ENCODE results near the gene EPHA2. TPM values are rescaled to one million over a fixed set of nuclear protein-coding genes. Genes with fewer than 3 reads are reported as not detected.

Gene EPHA2
- total and polyA plus RNA-seq, 4 donors = 2.9 to 11.1 (median 6.8) TPM

- Histone ChIP-seq H3K4me1 (ENCODE audit: control insufficient read depth in 4 of 4, insufficient read depth in 4 of 4, low read length in 3 of 4) (peaks cover 0 to 4% (median 0%) of the 10 kb centered on the region in 4 donors), H3K9me3 (ENCODE audit: control insufficient read depth in 4 of 4, low read length in 3 of 4) (no peaks in the 10 kb centered on the region), H3K27ac (ENCODE audit: low read depth in 1 of 2, low read length in 2 of 2) (no peak overlapping the region), H3K36me3 (ENCODE audit: control insufficient read depth in 4 of 4, insufficient read depth in 3 of 4, low read depth in 1 of 4, low read length in 3 of 4) (no peaks in the 10 kb centered on the region), H3K4me3 (ENCODE audit: low read depth in 1 of 3, low read length in 3 of 3) (no peak overlapping the region), H3K27me3 (ENCODE audit: control insufficient read depth in 4 of 4, insufficient read depth in 4 of 4, low read length in 3 of 4) (no peaks in the 10 kb centered on the region), H3K9ac (ENCODE audit: low read depth in 1 of 2, low read length in 2 of 2) (no peak overlapping the region)
- 63% methylated on average over 9 of the region's 9 CpGs for WGBS
- no peak for TF ChIP-seq GABPA (IDR thresholded peaks at IDR 0.05 in 1 of 2, conservative IDR thresholded peaks at IDR 0.05 in 1 of 2)
- TF ChIP-seq FOXA2 (IDR thresholded peaks at IDR 0.05) = no peak
- TF ChIP-seq CTCF (IDR thresholded peaks at IDR 0.05; ENCODE audit: low read depth, low read length, missing input control) = no peak
- TF ChIP-seq MAX (IDR thresholded peaks at IDR 0.05) = no peak
- no peak for TF ChIP-seq NR2F2 (IDR thresholded peaks at IDR 0.05)
- TF ChIP-seq REST (IDR thresholded peaks at IDR 0.05) = no peak
- no peak for TF ChIP-seq EGR1 (IDR thresholded peaks at IDR 0.05; ENCODE audit: low read depth in 2 of 2)
- no peak for TF ChIP-seq TAF1 (conservative IDR thresholded peaks at IDR 0.05)
- no peak for TF ChIP-seq JUND (IDR thresholded peaks at IDR 0.05)
- TF ChIP-seq HNF4A (conservative IDR thresholded peaks at IDR 0.05) = no peak
- TF ChIP-seq YY1 (IDR thresholded peaks at IDR 0.05) = no peak
- no peak for DNase-seq (ENCODE audit: low spot score)
These were observed 54.2 kb downstream of the EPHA2 start for GRCh38 chr1:16101623-16102022.

GRCh38 chr1:16099412-16099811, 56.5 kb downstream of the EPHA2 start:
- Histone ChIP-seq H3K4me3 (ENCODE audit: low read depth in 1 of 3, low read length in 3 of 3) (no peak overlapping the region), H3K27me3 (ENCODE audit: control insufficient read depth in 4 of 4, insufficient read depth in 4 of 4, low read length in 3 of 4) (no peaks in the 10 kb centered on the region), H3K4me1 (ENCODE audit: control insufficient read depth in 4 of 4, insufficient read depth in 4 of 4, low read length in 3 of 4) (peaks cover 0 to 7% (median 3%) of the 10 kb centered on the region in 4 donors), H3K9me3 (ENCODE audit: control insufficient read depth in 4 of 4, low read length in 3 of 4) (no peaks in the 10 kb centered on the region), H3K36me3 (ENCODE audit: control insufficient read depth in 4 of 4, insufficient read depth in 3 of 4, low read depth in 1 of 4, low read length in 3 of 4) (no peaks in the 10 kb centered on the region), H3K27ac (ENCODE audit: low read depth in 1 of 2, low read length in 2 of 2) (no peak overlapping the region), H3K9ac (ENCODE audit: low read depth in 1 of 2, low read length in 2 of 2) (no peak overlapping the region)
- DNase-seq (ENCODE audit: low spot score) = no peak
- 53% methylated on average over 1 of the region's 1 CpG for WGBS
- TF ChIP-seq NR2F2 (IDR thresholded peaks at IDR 0.05) = no peak
- TF ChIP-seq GABPA (IDR thresholded peaks at IDR 0.05 in 1 of 2, conservative IDR thresholded peaks at IDR 0.05 in 1 of 2) = no peak
- TF ChIP-seq EGR1 (IDR thresholded peaks at IDR 0.05; ENCODE audit: low read depth in 2 of 2) = no peak
- TF ChIP-seq TAF1 (conservative IDR thresholded peaks at IDR 0.05) = no peak
- no peak for TF ChIP-seq RAD21 (IDR thresholded peaks at IDR 0.05)
- no peak for TF ChIP-seq RXRA (IDR thresholded peaks at IDR 0.05)
- no peak for TF ChIP-seq ZBTB33 (IDR thresholded peaks at IDR 0.05)

All from liver (tissue), 9 donors.